ENCODE measurements around the gene GNB5. TPM values are rescaled to one million over a fixed set of nuclear protein-coding genes. Genes with fewer than 3 reads are reported as not detected.
A peak's percentile ranks its signal among the peaks of the same experiment; 100 is the strongest.

Gene GNB5
- total RNA-seq, 2 donors from 2014 or later: 20.5 to 24.1 TPM

DNA sequence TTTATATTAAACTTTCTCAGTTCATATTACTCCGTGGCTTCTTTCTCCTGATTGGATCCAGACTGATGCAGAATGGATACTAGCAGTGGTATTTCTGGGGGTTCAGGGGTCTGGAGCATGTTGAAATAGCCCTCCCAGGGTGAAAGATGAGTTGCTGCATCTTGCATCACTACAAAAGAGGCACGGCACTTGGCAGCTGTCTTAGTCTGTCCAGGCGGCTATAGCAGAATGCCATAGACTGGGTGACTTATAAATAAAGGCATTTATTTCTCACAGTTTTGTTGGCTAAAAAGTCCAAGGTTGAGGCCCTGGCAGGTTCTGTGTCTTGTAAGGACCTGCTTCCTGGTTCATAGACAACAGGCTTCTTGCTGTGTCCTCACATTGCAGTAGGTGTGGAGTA is 78.0 kb downstream of the GNB5 start:
- Mint-ChIP-seq H3K27ac (peak overlapping the region in 1 of 2 donors; percentile 55), H3K36me3 (no peaks in the 10 kb centered on the region), H3K9me3 (no peaks in the 10 kb centered on the region)
- DNase-seq (ENCODE audit: low spot score in 2 of 2) (no peak), ATAC-seq (no peak)

GRCh38 chr15:52112203-52112750 is 78.9 kb downstream of the GNB5 start:
- no peak overlapping the region for H3K27ac Mint-ChIP-seq
- no peaks in the 10 kb centered on the region for H3K9me3 Mint-ChIP-seq
- peak in 1 of 2 donors; percentile 49 for DNase-seq (ENCODE audit: low spot score in 2 of 2)
- peak; percentile 67 to 84 for ATAC-seq
- no peaks in the 10 kb centered on the region for H3K36me3 Mint-ChIP-seq

DNA sequence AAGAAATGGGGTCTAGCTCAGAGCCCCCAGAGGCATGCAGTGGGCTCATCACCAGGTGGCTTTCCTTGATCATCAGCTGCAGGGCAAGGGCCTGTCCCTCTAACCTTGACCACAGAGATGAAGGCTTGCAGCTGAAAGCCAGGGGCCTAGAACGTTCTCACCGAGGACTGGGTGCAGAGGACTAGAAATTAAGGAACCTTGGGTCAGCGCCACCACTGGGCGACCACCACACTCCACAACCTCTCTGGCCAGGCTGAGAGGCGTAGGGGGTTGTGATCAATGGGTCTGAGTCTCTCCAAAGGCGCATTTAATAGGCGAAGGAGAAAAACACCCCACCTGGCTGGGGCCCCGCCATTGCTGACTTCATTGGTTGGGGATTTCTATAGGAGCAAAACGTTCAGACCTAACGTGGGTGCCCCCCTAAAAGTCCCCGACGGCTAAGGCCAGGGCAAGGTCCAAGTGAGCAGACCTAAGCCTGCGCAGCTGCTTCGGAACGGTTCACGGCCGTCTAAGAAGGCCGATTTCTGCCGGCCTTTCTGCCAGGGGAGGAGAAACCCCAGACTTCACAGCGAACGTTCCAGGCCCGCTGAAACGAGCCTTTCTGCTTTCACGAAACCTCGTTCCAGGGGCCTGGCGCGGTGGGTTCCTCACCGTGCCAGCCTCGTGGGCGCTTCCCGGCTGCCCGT is 79.5 kb downstream of the GNB5 start:
- Mint-ChIP-seq H3K36me3 (no peaks in the 10 kb centered on the region), H3K9me3 (no peaks in the 10 kb centered on the region), H3K27ac (no peak overlapping the region)
- ATAC-seq (no peak), DNase-seq (ENCODE audit: low spot score in 2 of 2) (no peak)

GRCh38 chr15:52109559-52110451 is 81.4 kb downstream of the GNB5 start:
- Mint-ChIP-seq H3K9me3 (no peaks in the 10 kb centered on the region), H3K27ac (no peak overlapping the region), H3K36me3 (no peaks in the 10 kb centered on the region)
- DNase-seq (ENCODE audit: low spot score in 2 of 2) (no peak), ATAC-seq (peak in 1 of 2 donors; percentile 55)

GRCh38 chr15:52107238-52107637 is 84.0 kb downstream of the GNB5 start:
- ATAC-seq: no peak
- H3K9me3 Mint-ChIP-seq: no peaks in the 10 kb centered on the region
- DNase-seq (ENCODE audit: low spot score in 2 of 2): no peak
- no peaks in the 10 kb centered on the region for H3K36me3 Mint-ChIP-seq
- no peak overlapping the region for H3K27ac Mint-ChIP-seq

DNA sequence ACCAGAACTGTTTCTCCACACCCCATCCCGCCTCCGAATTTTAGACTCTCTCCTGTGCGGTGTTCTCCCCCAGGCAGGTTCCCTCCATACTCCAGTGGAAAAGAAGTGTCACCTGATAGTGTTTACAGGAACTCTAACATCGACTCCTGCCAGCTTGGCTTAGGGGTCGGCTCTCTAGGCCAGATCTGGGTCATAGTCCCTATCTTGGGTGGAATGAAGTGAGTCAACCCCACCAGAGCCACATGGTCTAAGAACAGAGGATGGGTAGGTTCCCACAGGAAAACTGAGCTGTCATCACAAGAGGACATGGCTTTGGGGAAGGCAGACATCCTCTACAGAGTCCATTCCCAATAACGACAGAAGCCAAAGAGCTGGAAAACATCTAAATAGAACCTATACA is 84.6 kb downstream of the GNB5 start:
- no peak overlapping the region for H3K27ac Mint-ChIP-seq
- H3K36me3 Mint-ChIP-seq: no peaks in the 10 kb centered on the region
- DNase-seq (ENCODE audit: low spot score in 2 of 2) (no peak), ATAC-seq (no peak)
- no peaks in the 10 kb centered on the region for H3K9me3 Mint-ChIP-seq

DNA sequence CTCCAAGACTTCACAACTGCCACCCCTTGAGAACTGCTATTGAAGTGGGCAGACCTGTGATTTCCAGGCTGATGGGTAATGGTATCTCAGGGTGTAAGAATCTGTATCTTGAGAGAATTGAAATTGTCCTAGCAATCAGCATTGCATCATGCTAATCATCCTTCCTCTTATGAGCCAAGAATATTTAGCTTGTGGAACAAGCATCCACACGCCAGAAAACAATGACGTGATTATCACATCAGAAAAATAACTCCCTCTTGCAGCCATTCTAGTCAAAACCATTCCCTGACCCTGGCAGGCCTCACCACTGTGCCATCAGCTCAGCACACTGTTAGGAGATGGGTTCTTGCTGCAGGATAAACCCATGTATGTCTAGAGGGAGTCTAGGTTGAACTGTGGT is 85.3 kb downstream of the GNB5 start:
- no peak overlapping the region for H3K27ac Mint-ChIP-seq
- H3K9me3 Mint-ChIP-seq: no peaks in the 10 kb centered on the region
- no peak for DNase-seq (ENCODE audit: low spot score in 2 of 2)
- ATAC-seq: no peak
- H3K36me3 Mint-ChIP-seq: no peaks in the 10 kb centered on the region

DNA sequence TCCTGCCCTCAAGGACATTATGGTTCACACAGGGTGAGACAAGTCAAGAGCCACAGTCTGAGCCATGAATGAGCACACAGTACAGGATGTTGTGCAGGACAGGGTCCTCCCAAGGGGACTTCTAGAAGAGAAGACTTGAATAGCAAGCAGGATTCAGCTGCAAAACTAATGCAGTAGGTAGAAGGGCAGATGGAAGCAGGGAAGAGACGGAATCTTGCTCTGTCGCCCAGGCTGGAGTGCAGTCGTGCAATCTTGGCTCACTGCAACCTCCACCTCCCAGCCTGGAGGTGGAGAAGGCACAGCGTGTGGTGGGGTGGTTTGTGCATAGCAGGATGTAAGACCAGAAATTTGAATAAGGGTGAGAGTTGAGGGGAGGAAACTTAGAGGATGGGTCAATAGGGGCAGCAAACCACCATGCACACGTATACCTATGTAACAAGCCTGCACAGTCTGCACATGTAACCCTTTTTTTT is 86.6 kb downstream of the GNB5 start:
- ATAC-seq (no peak), DNase-seq (ENCODE audit: low spot score in 2 of 2) (no peak)
- no peaks in the 10 kb centered on the region for H3K9me3 Mint-ChIP-seq
- H3K36me3 Mint-ChIP-seq: no peaks in the 10 kb centered on the region
- no peak overlapping the region for H3K27ac Mint-ChIP-seq

- Mint-ChIP-seq H3K27ac (no peak overlapping the region), H3K9me3 (no peaks in the 10 kb centered on the region), H3K36me3 (no peaks in the 10 kb centered on the region)
- ATAC-seq (peak; percentile 67 to 79), DNase-seq (ENCODE audit: low spot score in 2 of 2) (no peak)
Measured at GRCh38 chr15:52103217-52104207, 87.7 kb downstream of the GNB5 start.

DNA sequence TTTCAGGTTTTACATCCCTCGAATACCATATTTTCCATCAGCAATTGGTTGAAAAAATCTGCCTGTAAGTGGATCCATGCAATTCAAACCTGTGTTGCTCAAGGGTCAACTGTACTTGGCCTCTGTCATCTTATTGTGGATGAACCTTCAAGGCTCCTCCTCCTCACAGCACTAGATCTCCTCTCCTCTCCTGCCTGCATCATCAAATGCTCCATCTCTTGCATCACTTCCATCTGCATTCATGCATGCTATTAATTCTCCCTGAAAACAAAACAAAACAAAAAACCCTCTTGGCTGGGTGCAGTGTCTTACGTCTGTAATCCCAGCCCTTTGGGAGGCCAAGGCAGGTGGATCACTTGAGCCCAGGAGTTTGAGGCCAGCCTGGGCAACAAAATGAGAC is 88.7 kb downstream of the GNB5 start:
- Mint-ChIP-seq H3K9me3 (no peaks in the 10 kb centered on the region), H3K36me3 (no peaks in the 10 kb centered on the region), H3K27ac (peak overlapping the region in 1 of 2 donors; percentile 57)
- DNase-seq (ENCODE audit: low spot score in 2 of 2) (no peak), ATAC-seq (no peak)

GRCh38 chr15:52101542-52102323 is 89.5 kb downstream of the GNB5 start:
- DNase-seq (ENCODE audit: low spot score in 2 of 2): no peak
- Mint-ChIP-seq H3K27ac (peak overlapping the region in 1 of 2 donors; percentile 33), H3K36me3 (no peaks in the 10 kb centered on the region), H3K9me3 (no peaks in the 10 kb centered on the region)
- ATAC-seq: no peak

DNA sequence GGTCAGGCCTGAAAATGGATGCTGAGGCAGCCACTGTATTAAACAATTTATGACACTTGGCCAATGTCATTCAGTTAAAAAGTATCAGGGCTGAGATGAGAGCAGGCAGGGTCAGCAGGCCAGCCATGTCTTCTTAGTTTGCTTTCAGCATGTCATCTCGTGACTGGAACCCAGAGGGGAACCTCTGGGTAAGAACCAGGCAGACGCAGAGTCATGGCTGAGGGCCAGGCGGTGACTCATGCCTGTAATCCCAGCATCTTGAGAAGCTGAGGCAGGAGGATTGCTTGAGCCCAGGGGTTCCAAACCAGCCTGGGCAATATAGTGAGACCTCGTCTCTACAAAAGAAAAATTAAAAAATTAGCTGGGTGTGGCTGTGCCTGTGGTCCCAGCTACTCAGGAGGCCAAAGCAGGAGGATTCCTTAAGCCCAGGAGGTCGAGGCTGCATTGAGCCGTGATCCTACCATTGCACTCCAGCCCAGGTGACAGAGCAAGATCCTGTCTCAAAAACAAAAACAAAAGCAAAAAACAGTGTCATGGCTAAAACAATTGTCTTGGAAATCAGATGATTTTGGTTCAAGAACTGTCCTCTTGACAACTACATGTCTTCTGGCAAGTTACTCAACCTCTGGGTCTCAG is 90.3 kb downstream of the GNB5 start:
- peak in 1 of 2 donors; percentile 14 for ATAC-seq
- Mint-ChIP-seq H3K36me3 (no peaks in the 10 kb centered on the region), H3K9me3 (no peaks in the 10 kb centered on the region), H3K27ac (peak overlapping the region in 1 of 2 donors; percentile 33)
- no peak for DNase-seq (ENCODE audit: low spot score in 2 of 2)

DNA sequence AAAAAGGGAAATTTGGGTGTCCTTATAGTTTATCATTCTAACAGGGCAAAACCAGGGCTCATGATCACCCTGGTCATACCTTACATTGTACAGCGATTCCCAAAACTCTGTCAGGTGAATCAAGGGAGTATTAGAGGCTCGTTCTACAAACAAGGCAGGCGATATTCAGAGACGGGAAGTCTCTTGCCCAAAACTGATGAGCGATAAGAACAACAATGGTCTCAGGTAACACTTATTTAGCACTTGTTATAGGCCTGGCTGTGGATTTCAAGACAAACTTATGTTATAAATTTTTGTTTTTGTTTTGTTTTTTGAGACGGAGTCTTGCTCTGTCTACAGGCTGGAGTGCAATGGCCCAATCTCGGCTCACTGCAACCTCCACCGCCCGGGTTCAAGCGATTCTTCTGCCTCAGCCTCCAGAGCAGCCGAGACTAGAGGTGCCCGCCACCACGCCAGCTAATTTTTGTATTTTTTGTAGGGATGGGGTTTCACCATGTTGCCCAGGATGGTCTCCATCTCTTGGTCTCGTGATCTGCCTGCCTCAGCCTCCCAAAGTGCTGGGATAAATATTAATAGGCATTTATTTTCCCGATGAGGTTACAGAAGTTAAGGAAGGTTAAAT is 91.4 kb downstream of the GNB5 start:
- no peaks in the 10 kb centered on the region for H3K9me3 Mint-ChIP-seq
- ATAC-seq: no peak

DNA sequence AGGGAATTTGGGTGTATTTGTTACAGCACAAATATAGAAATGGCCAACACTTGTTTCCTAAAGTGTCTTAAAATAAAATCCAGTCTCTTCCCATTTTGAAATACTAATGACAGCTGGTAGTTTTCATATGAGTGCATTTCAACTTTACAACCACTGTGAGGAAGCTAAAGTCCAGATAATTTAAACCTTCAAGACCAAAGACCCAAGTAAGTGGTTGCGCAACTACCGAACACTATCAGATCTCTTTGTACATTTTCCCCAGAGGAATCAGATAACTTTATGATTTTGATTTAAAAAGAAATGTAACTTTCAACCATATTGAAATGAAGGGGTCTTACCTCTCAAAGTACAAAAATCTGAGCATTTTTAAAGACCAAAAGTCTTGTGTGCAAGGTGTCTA is 92.9 kb downstream of the GNB5 start:
- Mint-ChIP-seq H3K27ac (no peak overlapping the region), H3K36me3 (no peaks in the 10 kb centered on the region), H3K9me3 (no peaks in the 10 kb centered on the region)
- ATAC-seq (no peak), DNase-seq (ENCODE audit: low spot score in 2 of 2) (no peak)

More for the DNA sequence above, 91.4 kb downstream of the GNB5 start:
- Mint-ChIP-seq H3K27ac (no peak overlapping the region), H3K36me3 (no peaks in the 10 kb centered on the region)
- DNase-seq (ENCODE audit: low spot score in 2 of 2): no peak

GRCh38 chr15:52097180-52097579 is 94.0 kb downstream of the GNB5 start:
- Mint-ChIP-seq H3K9me3 (no peaks in the 10 kb centered on the region), H3K27ac (no peak overlapping the region), H3K36me3 (no peaks in the 10 kb centered on the region)
- DNase-seq (ENCODE audit: low spot score in 2 of 2): no peak
- ATAC-seq: no peak
